SK-N-SH (cell line): ENCODE measurements around the gene MUC20. TPM values are rescaled to one million over a fixed set of nuclear protein-coding genes. Genes with fewer than 3 reads are reported as not detected.

Source experiments
- CTCF ChIA-PET: fragments of 300-600, 350-600 bp; formaldehyde crosslinking; extraction: SDS; loops from one replicate; lab custom pipeline; 2021; lab: Yijun Ruan, JAX
- POLR2A ChIA-PET: fragments of 350-600 bp; sonication (Branson Sonifier 250); formaldehyde crosslinking; extraction: SDS; loops from one replicate; lab custom pipeline; 2020; ENCODE audit warnings: antibody characterized with exemption, inconsistent platforms; lab: Yijun Ruan, JAX
- DNase-seq: peaks from one replicate; pipeline ENCODE4 v3.0.0; 2012
- H2AFZ ChIP-seq: fragments of 200-600 bp; sonication (generic); 2 replicates; pipeline ENCODE4 v1.8.1; 2016; ENCODE audit warnings: antibody characterized with exemption, mild to moderate bottlenecking, low read depth
- H3F3A ChIP-seq: fragments of 200-600 bp; sonication (generic); replicated peaks from 2 replicates; pipeline ENCODE3; 2016; ENCODE audit warnings: antibody characterized with exemption, mild to moderate bottlenecking; ENCODE audit not compliant: insufficient read depth
- H3K27ac ChIP-seq, 2 experiments: fragments of 200-500 bp in 1 of 2; fragments of 200-600 bp in 1 of 2; sonication (Bioruptor generic) in 1 of 2; sonication (generic), shearing (Covaris generic) in 1 of 2; 2 replicates each; pipeline versions ENCODE4 v1.5.1 to v1.6.1; 2014 to 2016; ENCODE audit warnings: low read depth in 2 of 2, inconsistent platforms in 1 of 2, low read length in 1 of 2, mild to moderate bottlenecking in 1 of 2, mixed read lengths in 1 of 2
- H3K27me3 ChIP-seq: fragments of 200-600 bp; sonication (generic), shearing (Covaris generic); 2 replicates; pipeline ENCODE4 v1.6.1; 2016; ENCODE audit warnings: mixed run types; ENCODE audit not compliant: insufficient read depth
- H3K36me3 ChIP-seq, 2 experiments: fragments of 200-500 bp in 1 of 2; fragments of 200-600 bp in 1 of 2; sonication (Bioruptor generic) in 1 of 2; sonication (generic) in 1 of 2; replicated peaks in 1 of 2; 2 replicates each; pipeline versions ENCODE3 to v1.5.1; 2014 to 2016; ENCODE audit warnings: low read length in 1 of 2, mild to moderate bottlenecking in 1 of 2; ENCODE audit not compliant: insufficient read depth in 2 of 2, control insufficient read depth in 1 of 2
- H3K4me1 ChIP-seq, 2 experiments: fragments of 200-500 bp in 1 of 2; fragments of 200-600 bp in 1 of 2; sonication (Bioruptor generic) in 1 of 2; sonication (generic), shearing (Covaris generic) in 1 of 2; 2 replicates each; pipeline versions ENCODE4 v1.5.1 to v1.6.1; 2014 to 2016; ENCODE audit warnings: low read depth in 1 of 2, low read length in 1 of 2, mixed run types in 1 of 2; ENCODE audit not compliant: insufficient read depth in 2 of 2, control insufficient read depth in 1 of 2
- H3K4me2 ChIP-seq: fragments of 200-600 bp; sonication (generic), shearing (Covaris generic); 2 replicates; pipeline ENCODE4 v1.6.1; 2017; ENCODE audit warnings: mixed run types
- H3K4me3 ChIP-seq, 2 experiments: fragments of 200-500 bp in 1 of 2; fragments of 200-600 bp in 1 of 2; sonication (Bioruptor generic) in 1 of 2; sonication (generic), shearing (Covaris generic) in 1 of 2; 2 replicates each; pipeline versions ENCODE4 v1.5.1 to v1.8.1; 2014 to 2016; ENCODE audit warnings: low read depth in 2 of 2, inconsistent platforms in 1 of 2, low read length in 1 of 2, mild to moderate bottlenecking in 1 of 2, mixed read lengths in 1 of 2, moderate library complexity in 1 of 2
- H3K79me2 ChIP-seq: fragments of 200-600 bp; sonication (generic); 2 replicates; pipeline ENCODE4 v1.8.1; 2017; ENCODE audit warnings: mild to moderate bottlenecking; ENCODE audit not compliant: insufficient read depth
- H3K9ac ChIP-seq: fragments of 200-600 bp; sonication (generic); 2 replicates; pipeline ENCODE4 v1.6.1; 2017; ENCODE audit warnings: mixed run types
- H3K9me2 ChIP-seq: fragments of 200-600 bp; sonication (generic); 2 replicates; pipeline ENCODE4 v1.6.1; 2017; ENCODE audit warnings: mixed run types
- H3K9me3 ChIP-seq: fragments of 200-600 bp; sonication (generic); 2 replicates; pipeline ENCODE4 v1.6.1; 2017; ENCODE audit warnings: mixed run types, mild to moderate bottlenecking, moderate library complexity
- H4K20me1 ChIP-seq: fragments of 200-600 bp; sonication (generic); 2 replicates; pipeline ENCODE4 v1.6.1; 2017; ENCODE audit warnings: mild to moderate bottlenecking, mixed run types; ENCODE audit not compliant: insufficient read depth
- CHD2 ChIP-seq: fragments of 150-350 bp; IDR thresholded peaks from 2 replicates; pipeline ENCODE4 v1.6.1; 2018; ENCODE audit warnings: low read length; ENCODE audit not compliant: partially characterized antibody
- ELF1 ChIP-seq: IDR thresholded peaks from 2 replicates; pipeline ENCODE4 v1.4.0; 2012
- EP300 ChIP-seq, 2 experiments: IDR thresholded peaks; 2 replicates each; pipeline versions ENCODE4 v1.4.0 to v1.6.1; 2012; ENCODE audit warnings: borderline replicate concordance in 1 of 2, low read depth in 1 of 2, low read length in 1 of 2
- FOXJ3 ChIP-seq: sonication (generic); formaldehyde crosslinking; IDR thresholded peaks from 2 replicates; pipeline ENCODE4 v1.5.1; 2020; ENCODE audit warnings: mild to moderate bottlenecking, missing genetic modification reagents
- FOXM1 ChIP-seq: IDR thresholded peaks from 2 replicates; pipeline ENCODE4 v1.4.0; 2012; ENCODE audit warnings: low read depth, mild to moderate bottlenecking
- GATA2 ChIP-seq: sonication (generic); formaldehyde crosslinking; IDR thresholded peaks from 2 replicates; pipeline ENCODE4 v1.5.0; 2020; ENCODE audit warnings: mild to moderate bottlenecking, missing genetic modification reagents
- MXI1 ChIP-seq: IDR thresholded peaks from 2 replicates; pipeline ENCODE4 v1.6.1; 2012; ENCODE audit warnings: mild to moderate bottlenecking, low read depth, low read length, improper control_type of control experiment
- NFIC ChIP-seq: IDR thresholded peaks from 2 replicates; pipeline ENCODE4 v1.4.0; 2012; ENCODE audit warnings: borderline replicate concordance
- NRF1 ChIP-seq: IDR thresholded peaks from 2 replicates; pipeline ENCODE4 v1.6.1; 2012; ENCODE audit warnings: low read depth, mild to moderate bottlenecking, low read length
- RCOR1 ChIP-seq: fragments of 150-350 bp; IDR thresholded peaks from 2 replicates; pipeline ENCODE4 v1.6.1; 2017; ENCODE audit warnings: antibody characterized with exemption, low read length
- RFX5 ChIP-seq: IDR thresholded peaks from 2 replicates; pipeline ENCODE4 v1.6.1; 2012; ENCODE audit warnings: mild to moderate bottlenecking, improper control_type of control experiment, low read length
- SIN3A ChIP-seq: IDR thresholded peaks from 2 replicates; pipeline ENCODE4 v1.6.1; 2012; ENCODE audit warnings: low read depth, mild to moderate bottlenecking, low read length, moderate library complexity, borderline replicate concordance
- TAF1 ChIP-seq: IDR thresholded peaks from 2 replicates; pipeline ENCODE4 v1.6.1; 2012; ENCODE audit warnings: low read depth, mild to moderate bottlenecking, low read length, moderate library complexity, borderline replicate concordance
- TCF12 ChIP-seq: IDR thresholded peaks from 2 replicates; pipeline ENCODE4 v1.4.0; 2012
- WGBS: methylation state at CpG from one replicate; pipeline ENCODE4 v1.1.6; 2017; ENCODE audit warnings: low lambda C conversion rate; 5-methylcytosine and 5-hydroxymethylcytosine counted together
- polyA plus RNA-seq, 3 experiments: library from polyadenylated mRNA; depleted of rRNA; stranded (reverse); fragments of >200 nt; gene quantifications; 2 replicates each; pipeline ENCODE4 v1.2.3, GENCODE V29; 2012
- TF ChIP-seq, protein P1 (sequence below): IDR thresholded peaks from 2 replicates; pipeline ENCODE4 v1.4.0; 2012; ENCODE audit warnings: low read depth, borderline replicate concordance
- TF ChIP-seq, protein P2 (sequence below): IDR thresholded peaks from 2 replicates; pipeline ENCODE4 v1.6.1; 2012; ENCODE audit warnings: mild to moderate bottlenecking, low read depth, low read length, moderate library complexity
- TF ChIP-seq, protein P3 (sequence below): IDR thresholded peaks from 2 replicates; pipeline ENCODE4 v1.4.0; 2012; ENCODE audit warnings: low read depth, borderline replicate concordance
- TF ChIP-seq, protein P4 (sequence below): fragments of 150-350 bp; IDR thresholded peaks from 2 replicates; pipeline ENCODE4 v1.6.1; 2017; ENCODE audit warnings: antibody characterized with exemption, low read length, low read depth, borderline replicate concordance
- TF ChIP-seq, protein P5 (sequence below): fragments of 150-350 bp; IDR thresholded peaks from 2 replicates; pipeline ENCODE4 v1.6.1; 2016; ENCODE audit warnings: mild to moderate bottlenecking, low read depth, low read length

The MUC20 gene
- polyA plus RNA-seq, 1 of the 3 experiments (the other 2 are of a cell fraction) = 0.31 TPM

DNA sequence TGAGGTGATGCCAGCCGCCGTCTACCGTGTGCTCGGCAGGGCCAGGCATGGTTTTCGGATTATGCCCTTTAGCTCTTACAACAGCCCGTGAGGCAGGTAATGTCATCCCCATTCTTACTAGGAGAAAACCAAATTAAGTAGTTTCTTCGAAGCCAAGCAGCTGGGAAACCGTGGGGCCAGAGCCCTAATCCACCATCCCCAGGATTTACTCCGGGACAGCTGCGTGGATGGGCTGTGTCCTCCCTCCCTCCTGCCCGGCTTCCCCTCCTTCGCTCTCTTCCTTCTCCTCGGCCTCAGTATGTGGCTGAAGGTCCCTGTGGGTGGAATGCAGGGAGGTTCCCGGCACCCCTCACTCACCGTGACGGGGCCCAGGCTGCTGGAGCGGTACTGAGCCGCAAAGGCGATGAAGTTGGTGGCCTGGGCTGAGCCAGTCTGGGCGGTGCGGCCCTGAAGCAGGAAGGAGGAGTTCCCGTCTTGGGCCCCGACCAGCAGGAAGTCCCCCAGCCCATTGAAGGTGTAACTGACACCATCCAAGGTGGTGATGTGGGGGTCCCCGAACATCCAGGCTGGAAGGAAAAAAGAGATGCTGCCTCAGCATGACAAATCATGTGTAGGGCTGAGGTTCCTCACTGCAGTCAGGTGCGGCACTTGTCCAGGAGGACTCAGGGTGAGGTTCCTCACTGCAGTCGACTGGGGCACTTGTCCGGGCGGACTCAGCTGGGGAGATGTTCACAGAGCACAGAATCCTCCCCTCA, 42.5 kb downstream of the MUC20 start:
- POLR2A ChIA-PET = no interaction called here
- no peaks in the 10 kb centered on the region for H3F3A ChIP-seq
- DNase-seq = peak; percentile 32
- H3K9ac ChIP-seq = no peak overlapping the region
- H3K79me2 ChIP-seq = no peaks in the 10 kb centered on the region
- no peaks in the 10 kb centered on the region for H3K9me2 ChIP-seq
- H2AFZ ChIP-seq = no peak overlapping the region
- no peaks in the 10 kb centered on the region; a peak in 1 of 4 replicates for H3K4me1 ChIP-seq
- H3K36me3 ChIP-seq = no peaks in the 10 kb centered on the region
- H4K20me1 ChIP-seq = no peaks in the 10 kb centered on the region
- 72% methylated on average over 21 of the region's 28 CpGs for WGBS
- no peak overlapping the region for H3K4me2 ChIP-seq
- no peak overlapping the region for H3K4me3 ChIP-seq
- H3K9me3 ChIP-seq = no peaks in the 10 kb centered on the region
- no peak overlapping the region for H3K27ac ChIP-seq
- TF ChIP-seq EP300 (IDR thresholded peaks at IDR 0.05; ENCODE audit: borderline replicate concordance in 1 of 2, low read depth in 1 of 2, low read length in 1 of 2) (no peak), FOXJ3 (no peak), NRF1 (no peak), GATA2 (CRISPR knock-in tag) (no peak), RFX5 (no peak), NFIC (no peak), TAF1 (no peak), CHD2 (no peak), FOXM1 (no peak), MXI1 (no peak), SIN3A (no peak), TCF12 (no peak), ELF1 (no peak), RCOR1 (no peak)
- TF ChIP-seq, protein P1, sequence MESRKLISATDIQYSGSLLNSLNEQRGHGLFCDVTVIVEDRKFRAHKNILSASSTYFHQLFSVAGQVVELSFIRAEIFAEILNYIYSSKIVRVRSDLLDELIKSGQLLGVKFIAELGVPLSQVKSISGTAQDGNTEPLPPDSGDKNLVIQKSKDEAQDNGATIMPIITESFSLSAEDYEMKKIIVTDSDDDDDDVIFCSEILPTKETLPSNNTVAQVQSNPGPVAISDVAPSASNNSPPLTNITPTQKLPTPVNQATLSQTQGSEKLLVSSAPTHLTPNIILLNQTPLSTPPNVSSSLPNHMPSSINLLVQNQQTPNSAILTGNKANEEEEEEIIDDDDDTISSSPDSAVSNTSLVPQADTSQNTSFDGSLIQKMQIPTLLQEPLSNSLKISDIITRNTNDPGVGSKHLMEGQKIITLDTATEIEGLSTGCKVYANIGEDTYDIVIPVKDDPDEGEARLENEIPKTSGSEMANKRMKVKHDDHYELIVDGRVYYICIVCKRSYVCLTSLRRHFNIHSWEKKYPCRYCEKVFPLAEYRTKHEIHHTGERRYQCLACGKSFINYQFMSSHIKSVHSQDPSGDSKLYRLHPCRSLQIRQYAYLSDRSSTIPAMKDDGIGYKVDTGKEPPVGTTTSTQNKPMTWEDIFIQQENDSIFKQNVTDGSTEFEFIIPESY = no peak
- TF ChIP-seq, protein P2, sequence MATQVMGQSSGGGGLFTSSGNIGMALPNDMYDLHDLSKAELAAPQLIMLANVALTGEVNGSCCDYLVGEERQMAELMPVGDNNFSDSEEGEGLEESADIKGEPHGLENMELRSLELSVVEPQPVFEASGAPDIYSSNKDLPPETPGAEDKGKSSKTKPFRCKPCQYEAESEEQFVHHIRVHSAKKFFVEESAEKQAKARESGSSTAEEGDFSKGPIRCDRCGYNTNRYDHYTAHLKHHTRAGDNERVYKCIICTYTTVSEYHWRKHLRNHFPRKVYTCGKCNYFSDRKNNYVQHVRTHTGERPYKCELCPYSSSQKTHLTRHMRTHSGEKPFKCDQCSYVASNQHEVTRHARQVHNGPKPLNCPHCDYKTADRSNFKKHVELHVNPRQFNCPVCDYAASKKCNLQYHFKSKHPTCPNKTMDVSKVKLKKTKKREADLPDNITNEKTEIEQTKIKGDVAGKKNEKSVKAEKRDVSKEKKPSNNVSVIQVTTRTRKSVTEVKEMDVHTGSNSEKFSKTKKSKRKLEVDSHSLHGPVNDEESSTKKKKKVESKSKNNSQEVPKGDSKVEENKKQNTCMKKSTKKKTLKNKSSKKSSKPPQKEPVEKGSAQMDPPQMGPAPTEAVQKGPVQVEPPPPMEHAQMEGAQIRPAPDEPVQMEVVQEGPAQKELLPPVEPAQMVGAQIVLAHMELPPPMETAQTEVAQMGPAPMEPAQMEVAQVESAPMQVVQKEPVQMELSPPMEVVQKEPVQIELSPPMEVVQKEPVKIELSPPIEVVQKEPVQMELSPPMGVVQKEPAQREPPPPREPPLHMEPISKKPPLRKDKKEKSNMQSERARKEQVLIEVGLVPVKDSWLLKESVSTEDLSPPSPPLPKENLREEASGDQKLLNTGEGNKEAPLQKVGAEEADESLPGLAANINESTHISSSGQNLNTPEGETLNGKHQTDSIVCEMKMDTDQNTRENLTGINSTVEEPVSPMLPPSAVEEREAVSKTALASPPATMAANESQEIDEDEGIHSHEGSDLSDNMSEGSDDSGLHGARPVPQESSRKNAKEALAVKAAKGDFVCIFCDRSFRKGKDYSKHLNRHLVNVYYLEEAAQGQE = no peak
- TF ChIP-seq, protein P3, sequence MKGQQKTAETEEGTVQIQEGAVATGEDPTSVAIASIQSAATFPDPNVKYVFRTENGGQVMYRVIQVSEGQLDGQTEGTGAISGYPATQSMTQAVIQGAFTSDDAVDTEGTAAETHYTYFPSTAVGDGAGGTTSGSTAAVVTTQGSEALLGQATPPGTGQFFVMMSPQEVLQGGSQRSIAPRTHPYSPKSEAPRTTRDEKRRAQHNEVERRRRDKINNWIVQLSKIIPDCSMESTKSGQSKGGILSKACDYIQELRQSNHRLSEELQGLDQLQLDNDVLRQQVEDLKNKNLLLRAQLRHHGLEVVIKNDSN = no peak
- TF ChIP-seq, protein P4, sequence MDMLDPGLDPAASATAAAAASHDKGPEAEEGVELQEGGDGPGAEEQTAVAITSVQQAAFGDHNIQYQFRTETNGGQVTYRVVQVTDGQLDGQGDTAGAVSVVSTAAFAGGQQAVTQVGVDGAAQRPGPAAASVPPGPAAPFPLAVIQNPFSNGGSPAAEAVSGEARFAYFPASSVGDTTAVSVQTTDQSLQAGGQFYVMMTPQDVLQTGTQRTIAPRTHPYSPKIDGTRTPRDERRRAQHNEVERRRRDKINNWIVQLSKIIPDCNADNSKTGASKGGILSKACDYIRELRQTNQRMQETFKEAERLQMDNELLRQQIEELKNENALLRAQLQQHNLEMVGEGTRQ = no peak
- TF ChIP-seq, protein P5, sequence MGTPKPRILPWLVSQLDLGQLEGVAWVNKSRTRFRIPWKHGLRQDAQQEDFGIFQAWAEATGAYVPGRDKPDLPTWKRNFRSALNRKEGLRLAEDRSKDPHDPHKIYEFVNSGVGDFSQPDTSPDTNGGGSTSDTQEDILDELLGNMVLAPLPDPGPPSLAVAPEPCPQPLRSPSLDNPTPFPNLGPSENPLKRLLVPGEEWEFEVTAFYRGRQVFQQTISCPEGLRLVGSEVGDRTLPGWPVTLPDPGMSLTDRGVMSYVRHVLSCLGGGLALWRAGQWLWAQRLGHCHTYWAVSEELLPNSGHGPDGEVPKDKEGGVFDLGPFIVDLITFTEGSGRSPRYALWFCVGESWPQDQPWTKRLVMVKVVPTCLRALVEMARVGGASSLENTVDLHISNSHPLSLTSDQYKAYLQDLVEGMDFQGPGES = no peak
- H3K27me3 ChIP-seq = peaks cover 36% of the 10 kb centered on the region
- CTCF ChIA-PET = interaction anchor here (1.9 kb wide), 1 partner anchor 88 kb away, joined by 7 read pairs; no protein-coding TSS in a partner anchor
